GM12892 (cell line): Measurements from ENCODE around the gene PDE8A.

Source experiments
- POLR2A ChIP-seq: IDR thresholded peaks from 2 replicates; pipeline ENCODE4 v1.6.1; 2011; ENCODE audit warnings: low read depth, low read length, control low read depth
- POLR2AphosphoS5 ChIP-seq: IDR thresholded peaks from 2 replicates; pipeline ENCODE4 v1.6.1; 2011; ENCODE audit warnings: low read depth, low read length, control low read depth
- TAF1 ChIP-seq: IDR thresholded peaks from 2 replicates; pipeline ENCODE4 v1.6.1; 2011; ENCODE audit warnings: low read depth, mild to moderate bottlenecking, control low read depth, low read length, borderline replicate concordance

DNA sequence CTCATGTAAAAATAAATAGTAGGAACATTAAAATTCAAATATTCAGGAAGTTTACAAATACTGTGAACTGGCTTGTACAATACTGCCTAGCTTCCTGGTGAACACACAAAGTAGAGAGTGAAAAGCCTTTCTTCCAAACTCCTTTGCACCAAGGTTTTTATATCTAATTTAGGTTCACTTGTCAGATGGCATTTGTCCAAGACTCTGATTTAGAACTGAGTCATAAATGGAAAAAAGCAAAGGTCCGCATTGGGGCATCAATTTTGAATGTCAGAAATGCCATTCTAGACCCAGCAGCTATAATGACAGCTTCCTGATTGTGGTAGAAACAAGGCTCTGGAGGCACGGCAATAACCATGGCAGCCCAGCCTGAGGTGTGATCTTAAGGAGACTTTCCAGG is 160.7 kb downstream of the PDE8A start:
- TF ChIP-seq POLR2A (no peak), POLR2AphosphoS5 (no peak), TAF1 (no peak)
